Measurements from ENCODE around the gene ANKS4B.

GRCh38 chr16:21197112-21197511 lies 36.4 kb upstream of the ANKS4B start:
- TF ChIP-seq, protein P1, sequence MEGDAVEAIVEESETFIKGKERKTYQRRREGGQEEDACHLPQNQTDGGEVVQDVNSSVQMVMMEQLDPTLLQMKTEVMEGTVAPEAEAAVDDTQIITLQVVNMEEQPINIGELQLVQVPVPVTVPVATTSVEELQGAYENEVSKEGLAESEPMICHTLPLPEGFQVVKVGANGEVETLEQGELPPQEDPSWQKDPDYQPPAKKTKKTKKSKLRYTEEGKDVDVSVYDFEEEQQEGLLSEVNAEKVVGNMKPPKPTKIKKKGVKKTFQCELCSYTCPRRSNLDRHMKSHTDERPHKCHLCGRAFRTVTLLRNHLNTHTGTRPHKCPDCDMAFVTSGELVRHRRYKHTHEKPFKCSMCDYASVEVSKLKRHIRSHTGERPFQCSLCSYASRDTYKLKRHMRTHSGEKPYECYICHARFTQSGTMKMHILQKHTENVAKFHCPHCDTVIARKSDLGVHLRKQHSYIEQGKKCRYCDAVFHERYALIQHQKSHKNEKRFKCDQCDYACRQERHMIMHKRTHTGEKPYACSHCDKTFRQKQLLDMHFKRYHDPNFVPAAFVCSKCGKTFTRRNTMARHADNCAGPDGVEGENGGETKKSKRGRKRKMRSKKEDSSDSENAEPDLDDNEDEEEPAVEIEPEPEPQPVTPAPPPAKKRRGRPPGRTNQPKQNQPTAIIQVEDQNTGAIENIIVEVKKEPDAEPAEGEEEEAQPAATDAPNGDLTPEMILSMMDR (IDR thresholded peaks at IDR 0.05; ENCODE audit: poor library complexity, severe bottlenecking) = no peak
- no peak for TF ChIP-seq EZH2 (IDR thresholded peaks at IDR 0.05; ENCODE audit: borderline replicate concordance, insufficient read depth, low read length, poor library complexity, severe bottlenecking)
- no peak for TF ChIP-seq REST (IDR thresholded peaks at IDR 0.05; ENCODE audit: borderline replicate concordance)
